PC-9 (cell line): ENCODE results near the gene APCDD1L. TPM values are rescaled to one million over a fixed set of nuclear protein-coding genes. Genes with fewer than 3 reads are reported as not detected.
A peak's percentile ranks its signal among the peaks of the same experiment; 100 is the strongest.
"Not testable (repeated sequence)": the region's sequence is repeated elsewhere in the genome, so short reads cannot be mapped to it uniquely, and the experiment has no call there.

Source experiments
- BruUV-seq: library from RNA; stranded (reverse); fragments of 400-500 nt; replicated peaks from 2 replicates; lab custom pipeline; 2021; lab: Mats Ljungman, UMichigan
- CTCF ChIA-PET: fragments of 300-600 bp; sonication (Branson Sonifier 250); formaldehyde crosslinking; loops from one replicate; lab custom pipeline; 2022; ENCODE audit warnings: antibody characterized with exemption; lab: Charles Lee
- POLR2A ChIA-PET: fragments of 300-600 bp; sonication (Branson Sonifier 250); formaldehyde crosslinking; loops from one replicate; lab custom pipeline; 2022; ENCODE audit warnings: antibody characterized with exemption; ENCODE audit not compliant: unreplicated experiment; lab: Charles Lee
- DNase-seq, 2 experiments: peaks; one replicate each; pipeline versions ENCODE4 v3.0.0 to v3.0.0-alpha.2; 2015 to 2022; ENCODE audit warnings: mixed read lengths in 1 of 2
- H2AFZ ChIP-seq: fragments of 200-600 bp; sonication (generic); 2 replicates; pipeline ENCODE4 v1.8.1; 2017; ENCODE audit warnings: antibody characterized with exemption
- H3F3A ChIP-seq: fragments of 200-600 bp; sonication (generic); 2 replicates; pipeline ENCODE4 v1.8.1; 2017; ENCODE audit warnings: antibody characterized with exemption, mild to moderate bottlenecking, low read depth; ENCODE audit not compliant: insufficient read depth
- H3K27ac ChIP-seq: fragments of 200-600 bp; sonication (generic); 2 replicates; pipeline ENCODE4 v1.6.1; 2016; ENCODE audit warnings: mixed run types
- H3K27me3 ChIP-seq: fragments of 200-600 bp; sonication (generic); 2 replicates; pipeline ENCODE4 v1.6.1; 2016; ENCODE audit warnings: low read depth, mixed run types; ENCODE audit not compliant: insufficient read depth
- H3K36me3 ChIP-seq: fragments of 200-600 bp; sonication (generic); 2 replicates; pipeline ENCODE4 v1.6.1; 2016; ENCODE audit warnings: low read depth, mixed run types
- H3K4me1 ChIP-seq: fragments of 200-600 bp; sonication (generic); replicated peaks from 2 replicates; pipeline ENCODE4 v1.6.1; 2016; ENCODE audit warnings: mixed run types; ENCODE audit not compliant: insufficient read depth
- H3K4me2 ChIP-seq: fragments of 200-600 bp; sonication (generic); 2 replicates; pipeline ENCODE4 v1.6.1; 2017; ENCODE audit warnings: mixed run types
- H3K4me3 ChIP-seq: fragments of 200-600 bp; sonication (generic); 2 replicates; pipeline ENCODE4 v1.6.1; 2016; ENCODE audit warnings: mixed run types
- H3K79me2 ChIP-seq: fragments of 200-600 bp; sonication (generic); 2 replicates; pipeline ENCODE4 v1.6.1; 2017; ENCODE audit warnings: low read depth, mixed run types
- H3K9me2 ChIP-seq: fragments of 200-600 bp; sonication (generic); 2 replicates; pipeline ENCODE4 v1.8.1; 2017; ENCODE audit warnings: mild to moderate bottlenecking; ENCODE audit not compliant: insufficient read depth
- H3K9me3 ChIP-seq: fragments of 200-600 bp; sonication (generic); 2 replicates; pipeline ENCODE4 v1.8.1; 2016; ENCODE audit warnings: low read depth; ENCODE audit not compliant: insufficient read depth
- H4K20me1 ChIP-seq: fragments of 200-600 bp; sonication (generic); 2 replicates; pipeline ENCODE4 v1.8.1; 2017; ENCODE audit not compliant: insufficient read depth
- EZH2 ChIP-seq: fragments of 200-600 bp; sonication (generic); IDR thresholded peaks from 2 replicates; pipeline ENCODE4 v1.8.0; 2017; ENCODE audit warnings: antibody characterized with exemption, low read depth
- intact Hi-C: fragments of 100-400 bp; cut with micrococcal nuclease; formaldehyde crosslinking; loops from one replicate; pipeline ENCODE4 v1.10.0; 2022; ENCODE audit not compliant: unreplicated experiment
- total RNA-seq: library from RNA; stranded (reverse); gene quantifications from 2 replicates; pipeline ENCODE4 v1.2.3, GENCODE V29; 2021
- TF ChIP-seq, protein P1 (sequence below): fragments of 200-600 bp; sonication (generic); conservative IDR thresholded peaks from 2 replicates; pipeline ENCODE4 v1.6.1; 2017; ENCODE audit warnings: mixed run types, antibody characterized with exemption, mild to moderate bottlenecking, moderate library complexity

Gene APCDD1L
- total RNA-seq, 1 experiment from 2014 or later: 3.0 TPM

DNA sequence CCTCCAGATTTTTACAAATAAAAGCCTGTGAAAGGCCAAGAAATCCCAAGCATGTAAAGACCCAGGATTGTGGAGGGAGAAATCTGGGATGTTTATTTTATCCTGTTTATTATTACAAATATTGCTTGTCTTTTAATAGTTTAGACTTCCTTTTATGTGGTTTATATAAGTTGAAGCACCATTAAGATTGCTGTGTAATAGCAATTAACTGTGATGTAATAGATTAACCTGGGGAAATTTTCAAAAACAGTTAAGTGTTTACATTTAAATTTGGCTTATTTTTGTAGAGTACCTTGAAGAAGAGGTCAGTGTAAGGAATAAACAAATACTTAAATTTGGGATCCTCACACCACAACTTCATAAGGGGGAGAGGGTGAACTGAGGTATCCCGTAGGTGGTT lies 99.1 kb downstream of the APCDD1L start:
- no TSS peak for BruUV-seq
- H4K20me1 ChIP-seq: peaks cover 13% of the 10 kb centered on the region
- TF ChIP-seq EZH2: no peak
- TF ChIP-seq, protein P1, sequence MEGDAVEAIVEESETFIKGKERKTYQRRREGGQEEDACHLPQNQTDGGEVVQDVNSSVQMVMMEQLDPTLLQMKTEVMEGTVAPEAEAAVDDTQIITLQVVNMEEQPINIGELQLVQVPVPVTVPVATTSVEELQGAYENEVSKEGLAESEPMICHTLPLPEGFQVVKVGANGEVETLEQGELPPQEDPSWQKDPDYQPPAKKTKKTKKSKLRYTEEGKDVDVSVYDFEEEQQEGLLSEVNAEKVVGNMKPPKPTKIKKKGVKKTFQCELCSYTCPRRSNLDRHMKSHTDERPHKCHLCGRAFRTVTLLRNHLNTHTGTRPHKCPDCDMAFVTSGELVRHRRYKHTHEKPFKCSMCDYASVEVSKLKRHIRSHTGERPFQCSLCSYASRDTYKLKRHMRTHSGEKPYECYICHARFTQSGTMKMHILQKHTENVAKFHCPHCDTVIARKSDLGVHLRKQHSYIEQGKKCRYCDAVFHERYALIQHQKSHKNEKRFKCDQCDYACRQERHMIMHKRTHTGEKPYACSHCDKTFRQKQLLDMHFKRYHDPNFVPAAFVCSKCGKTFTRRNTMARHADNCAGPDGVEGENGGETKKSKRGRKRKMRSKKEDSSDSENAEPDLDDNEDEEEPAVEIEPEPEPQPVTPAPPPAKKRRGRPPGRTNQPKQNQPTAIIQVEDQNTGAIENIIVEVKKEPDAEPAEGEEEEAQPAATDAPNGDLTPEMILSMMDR: no peak
- peaks cover 17% of the 10 kb centered on the region for H3F3A ChIP-seq
- intact Hi-C loops: loop anchor here (2.0 kb wide), 1 partner anchor 29 kb away; no protein-coding TSS in a partner anchor
- 0 out of 2 replicates have a peak overlapping the region, but pooled peaks have one; percentile 21 for H3K27ac ChIP-seq
- H3K27me3 ChIP-seq: no peaks in the 10 kb centered on the region
- no peaks in the 10 kb centered on the region for H3K9me3 ChIP-seq
- H3K4me2 ChIP-seq: no peak overlapping the region
- H3K79me2 ChIP-seq: peaks cover 54% of the 10 kb centered on the region
- POLR2A ChIA-PET: no interaction called here
- H3K4me3 ChIP-seq: no peak overlapping the region
- no peak overlapping the region for H2AFZ ChIP-seq
- no peak for DNase-seq
- no peaks in the 10 kb centered on the region for H3K9me2 ChIP-seq
- CTCF ChIA-PET: no interaction called here
- peaks cover 9% of the 10 kb centered on the region; the same call in 1 of the 2 replicates for H3K36me3 ChIP-seq
- H3K4me1 ChIP-seq: no peaks in the 10 kb centered on the region

DNA sequence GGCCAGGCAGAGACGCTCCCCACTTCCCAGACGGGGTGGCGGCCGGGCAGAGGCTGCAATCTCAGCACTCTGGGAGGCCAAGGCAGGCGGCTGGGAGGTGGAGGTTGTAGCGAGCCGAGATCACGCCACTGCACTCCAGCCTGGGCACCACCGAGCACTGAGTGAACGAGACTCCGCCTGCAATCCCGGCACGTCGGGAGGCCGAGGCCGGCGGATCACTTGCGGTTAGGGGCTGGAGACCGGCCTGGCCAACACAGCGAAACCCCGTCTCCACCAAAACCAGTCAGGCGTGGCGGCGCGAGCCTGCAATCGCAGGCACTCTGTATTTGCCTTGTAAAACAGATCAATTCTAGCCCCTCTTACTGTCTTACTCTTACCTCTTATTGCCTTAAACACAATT lies 100.4 kb downstream of the APCDD1L start:
- H3K4me1 ChIP-seq, CTCF ChIA-PET, H2AFZ ChIP-seq, H3K9me3 ChIP-seq, DNase-seq, intact Hi-C loops, H3K4me3 ChIP-seq, H3K9me2 ChIP-seq, H3K27ac ChIP-seq, POLR2A ChIA-PET, H3K36me3 ChIP-seq, BruUV-seq, H3K4me2 ChIP-seq, H3K27me3 ChIP-seq: not testable (repeated sequence)
- H3K79me2 ChIP-seq: peaks cover 66% of the 10 kb centered on the region
- H4K20me1 ChIP-seq: peaks cover 18% of the 10 kb centered on the region
- H3F3A ChIP-seq: peaks cover 14% of the 10 kb centered on the region

DNA sequence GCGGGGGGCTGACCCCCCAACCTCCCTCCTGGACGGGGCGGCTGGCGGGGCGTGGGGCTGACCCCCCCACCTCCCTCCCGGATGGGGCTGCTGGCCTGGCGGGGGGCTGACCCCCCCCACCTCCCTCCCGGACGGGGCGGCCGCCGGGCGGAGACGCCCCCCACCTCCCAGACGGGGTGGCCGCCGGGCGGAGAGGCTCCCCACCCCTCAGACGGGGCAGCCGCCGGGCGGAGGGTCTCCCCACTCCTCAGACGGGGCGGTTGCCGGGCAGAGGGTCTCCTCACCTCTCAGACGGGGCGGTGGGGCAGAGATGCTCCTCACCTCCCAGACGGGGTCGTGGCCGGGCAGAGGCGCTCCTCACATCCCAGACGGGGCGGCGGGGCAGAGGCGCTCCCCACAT lies 101.0 kb downstream of the APCDD1L start:
- Histone ChIP-seq H3K79me2 (peaks cover 70% of the 10 kb centered on the region), H3F3A (peaks cover 14% of the 10 kb centered on the region), H4K20me1 (peaks cover 20% of the 10 kb centered on the region)
- DNase-seq, H3K4me3 ChIP-seq, H2AFZ ChIP-seq, CTCF ChIA-PET, POLR2A ChIA-PET, H3K27ac ChIP-seq, H3K36me3 ChIP-seq, intact Hi-C loops, H3K4me1 ChIP-seq, BruUV-seq, H3K9me3 ChIP-seq, H3K9me2 ChIP-seq, H3K27me3 ChIP-seq, H3K4me2 ChIP-seq: not testable (repeated sequence)

Other genes starting within 250 kb of the APCDD1L start
- gene RAB22A, start 205.7 kb downstream of the APCDD1L start, total RNA-seq: 22.6 and 28.9 TPM in 2 replicates
- 73.0 and 80.6 TPM in 2 replicates for gene VAPB, start 126.2 kb downstream of the APCDD1L start, total RNA-seq
- gene STX16, start 135.9 kb upstream of the APCDD1L start, total RNA-seq: 76.3 and 85.5 TPM in 2 replicates
- gene NPEPL1, start 177.4 kb upstream of the APCDD1L start, total RNA-seq: 24.0 and 36.9 TPM in 2 replicates